Caco-2 (cell line): Measurements from ENCODE around the gene DUSP23. TPM values are rescaled to one million over a fixed set of nuclear protein-coding genes. Genes with fewer than 3 reads are reported as not detected.

Source experiments
- BruUV-seq: library from RNA; stranded (reverse); fragments of 400-500 nt; replicated peaks from 2 replicates; lab custom pipeline; 2021; lab: Mats Ljungman, UMichigan
- CTCF ChIA-PET: fragments of 300-600 bp; sonication (Branson Sonifier 250); formaldehyde crosslinking; loops from one replicate; lab custom pipeline; 2022; ENCODE audit warnings: antibody characterized with exemption; lab: Charles Lee
- POLR2A ChIA-PET: fragments of 300-600 bp; sonication (Branson Sonifier 250); formaldehyde crosslinking; loops from one replicate; lab custom pipeline; 2022; ENCODE audit warnings: antibody characterized with exemption; lab: Charles Lee
- DNase-seq, 2 experiments: peaks; one replicate each; pipeline versions ENCODE4 v3.0.0 to v3.0.0-alpha.2; 2020 to 2022
- H3K27me3 ChIP-seq: replicated peaks from 2 replicates; pipeline ENCODE4 v1.6.0; 2011; ENCODE audit warnings: low read length; ENCODE audit not compliant: control insufficient read depth, insufficient read depth
- H3K36me3 ChIP-seq: 2 replicates; pipeline ENCODE4 v1.5.1; 2011; ENCODE audit warnings: low read length; ENCODE audit not compliant: control insufficient read depth, insufficient read depth
- H3K4me1 ChIP-seq: fragments of 250-450 bp; sonication (Bioruptor Pico); 2 replicates; pipeline ENCODE4 v1.5.1; 2020; ENCODE audit warnings: mild to moderate bottlenecking
- H3K4me3 ChIP-seq: 2 replicates; pipeline ENCODE4 v1.5.1; 2011; ENCODE audit warnings: low read depth, mild to moderate bottlenecking, control low read depth, low read length
- H3K9me3 ChIP-seq: fragments of 250-450 bp; sonication (Bioruptor Pico); 2 replicates; pipeline ENCODE4 v1.5.1; 2020; ENCODE audit warnings: mild to moderate bottlenecking, moderate library complexity
- H3K27ac Mint-ChIP-seq: one replicate; pipeline ENCODE4 v1.8.0; 2022; ENCODE audit warnings: mixed read lengths; ENCODE audit not compliant: unreplicated experiment
- H3K27me3 Mint-ChIP-seq: one replicate; pipeline ENCODE4 v1.8.0; 2022; ENCODE audit warnings: mixed read lengths; ENCODE audit not compliant: insufficient read depth, unreplicated experiment
- H3K36me3 Mint-ChIP-seq: one replicate; pipeline ENCODE4 v1.8.0; 2022; ENCODE audit warnings: mild to moderate bottlenecking, mixed read lengths; ENCODE audit not compliant: insufficient read depth, unreplicated experiment
- H3K4me1 Mint-ChIP-seq: one replicate; pipeline ENCODE4 v1.8.0; 2022; ENCODE audit warnings: low read depth, mixed read lengths; ENCODE audit not compliant: unreplicated experiment
- H3K4me3 Mint-ChIP-seq: one replicate; pipeline ENCODE4 v1.8.0; 2022; ENCODE audit warnings: mild to moderate bottlenecking, moderate library complexity, mixed read lengths; ENCODE audit not compliant: unreplicated experiment
- H3K9me3 Mint-ChIP-seq: one replicate; pipeline ENCODE4 v1.8.0; 2022; ENCODE audit warnings: mixed read lengths; ENCODE audit not compliant: unreplicated experiment
- intact Hi-C: fragments of 100-400 bp; cut with micrococcal nuclease; formaldehyde crosslinking; loops from one replicate; pipeline ENCODE4 v1.10.0; 2022; ENCODE audit not compliant: unreplicated experiment
- total RNA-seq: library from RNA; stranded (reverse); gene quantifications from 2 replicates; pipeline ENCODE4 v1.2.3, GENCODE V29; 2022
- TF ChIP-seq, protein P1 (sequence below), 2 experiments: fragments of 200-600 bp in 1 of 2; IDR thresholded peaks; 1 replicate in 1 of 2; 2 replicates in 1 of 2; pipeline versions ENCODE4 v1.5.1 to v1.8.0; 2011 to 2022; ENCODE audit warnings: antibody characterized with exemption in 1 of 2, control low read depth in 1 of 2, inconsistent platforms in 1 of 2, low read depth in 1 of 2, low read length in 1 of 2, mild to moderate bottlenecking in 1 of 2, moderate library complexity in 1 of 2; ENCODE audit not compliant: insufficient read depth in 1 of 2, severe bottlenecking in 1 of 2, unreplicated experiment in 1 of 2

DUSP23 gene
- total RNA-seq, 1 experiment from 2014 or later: 44.5 TPM

DNA sequence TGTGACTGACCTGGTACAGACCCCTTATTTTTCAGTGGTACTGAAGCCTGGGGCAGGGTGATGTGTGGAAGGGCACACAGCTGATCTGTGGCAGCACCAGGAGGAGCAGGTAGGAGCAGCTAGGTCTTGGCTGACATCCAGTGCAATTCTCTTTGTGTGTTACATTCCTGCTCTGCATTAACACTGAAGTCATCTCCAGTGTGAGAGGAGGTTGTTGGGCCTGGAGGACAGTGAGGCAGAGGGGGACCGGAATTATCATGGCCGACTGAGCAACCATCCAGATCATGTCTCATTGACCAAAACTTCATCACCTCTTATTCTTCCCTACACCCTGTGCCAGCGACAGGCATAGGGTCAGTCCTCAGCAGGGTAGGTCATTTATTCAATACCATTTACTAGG is 47.4 kb downstream of the DUSP23 start:
- H3K4me3 Mint-ChIP-seq: no peak overlapping the region
- ChIA-PET POLR2A (no interaction called here), CTCF (interaction anchor here (1.4 kb wide), 1 partner anchor 38 kb away, joined by 3 read pairs; no protein-coding TSS in a partner anchor)
- no peak overlapping the region for H3K27ac Mint-ChIP-seq
- no peaks in the 10 kb centered on the region for H3K9me3 Mint-ChIP-seq
- no peaks in the 10 kb centered on the region for H3K27me3 Mint-ChIP-seq
- no peak overlapping the region for H3K4me3 ChIP-seq
- H3K36me3 ChIP-seq: no peaks in the 10 kb centered on the region
- H3K4me1 ChIP-seq: peaks cover 5% of the 10 kb centered on the region
- DNase-seq: no peak
- H3K4me1 Mint-ChIP-seq: peaks cover 15% of the 10 kb centered on the region
- H3K9me3 ChIP-seq: no peaks in the 10 kb centered on the region
- no peaks in the 10 kb centered on the region for H3K36me3 Mint-ChIP-seq
- intact Hi-C loops: no loop called here
- no peaks in the 10 kb centered on the region for H3K27me3 ChIP-seq
- TF ChIP-seq, protein P1, sequence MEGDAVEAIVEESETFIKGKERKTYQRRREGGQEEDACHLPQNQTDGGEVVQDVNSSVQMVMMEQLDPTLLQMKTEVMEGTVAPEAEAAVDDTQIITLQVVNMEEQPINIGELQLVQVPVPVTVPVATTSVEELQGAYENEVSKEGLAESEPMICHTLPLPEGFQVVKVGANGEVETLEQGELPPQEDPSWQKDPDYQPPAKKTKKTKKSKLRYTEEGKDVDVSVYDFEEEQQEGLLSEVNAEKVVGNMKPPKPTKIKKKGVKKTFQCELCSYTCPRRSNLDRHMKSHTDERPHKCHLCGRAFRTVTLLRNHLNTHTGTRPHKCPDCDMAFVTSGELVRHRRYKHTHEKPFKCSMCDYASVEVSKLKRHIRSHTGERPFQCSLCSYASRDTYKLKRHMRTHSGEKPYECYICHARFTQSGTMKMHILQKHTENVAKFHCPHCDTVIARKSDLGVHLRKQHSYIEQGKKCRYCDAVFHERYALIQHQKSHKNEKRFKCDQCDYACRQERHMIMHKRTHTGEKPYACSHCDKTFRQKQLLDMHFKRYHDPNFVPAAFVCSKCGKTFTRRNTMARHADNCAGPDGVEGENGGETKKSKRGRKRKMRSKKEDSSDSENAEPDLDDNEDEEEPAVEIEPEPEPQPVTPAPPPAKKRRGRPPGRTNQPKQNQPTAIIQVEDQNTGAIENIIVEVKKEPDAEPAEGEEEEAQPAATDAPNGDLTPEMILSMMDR (IDR thresholded peaks at IDR 0.05; ENCODE audit: insufficient read depth in 1 of 2, low read depth in 1 of 2, low read length in 1 of 2, severe bottlenecking in 1 of 2, unreplicated experiment in 1 of 2): no peak
- no TSS peak for BruUV-seq

DNA sequence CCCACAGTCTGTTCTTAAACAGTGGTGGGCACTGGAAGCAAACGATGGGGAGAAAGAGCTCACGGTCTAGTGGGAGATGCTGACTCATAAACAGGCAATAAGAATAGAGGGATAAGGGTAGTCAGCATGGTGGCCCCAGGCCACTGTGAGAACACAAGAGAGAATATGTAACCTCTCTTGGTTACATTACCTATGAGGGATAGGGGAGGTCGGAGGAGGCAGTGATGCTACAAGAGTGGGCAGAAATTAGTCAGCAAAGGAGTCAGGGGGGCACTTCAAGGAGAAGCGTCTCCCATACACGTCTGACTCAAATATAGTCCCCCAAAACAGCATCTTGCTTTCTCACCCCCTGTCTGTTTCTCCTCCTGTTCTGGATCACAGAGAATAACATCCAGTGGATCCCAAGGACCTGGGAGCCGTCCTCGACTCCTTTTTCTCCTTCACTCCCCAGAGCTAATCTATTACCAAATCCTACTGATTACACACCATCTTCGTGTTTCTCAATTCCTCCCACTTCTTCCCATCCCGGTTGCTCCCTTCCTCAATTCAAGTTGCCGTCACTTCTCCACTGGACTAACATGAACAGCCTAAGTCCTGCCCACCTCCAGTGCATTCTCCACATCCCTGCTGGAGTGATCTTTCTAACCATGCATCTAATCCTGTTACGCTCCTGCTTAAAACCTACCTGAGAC is 48.0 kb downstream of the DUSP23 start:
- no peak overlapping the region for H3K27ac Mint-ChIP-seq
- no TSS peak for BruUV-seq

DNA sequence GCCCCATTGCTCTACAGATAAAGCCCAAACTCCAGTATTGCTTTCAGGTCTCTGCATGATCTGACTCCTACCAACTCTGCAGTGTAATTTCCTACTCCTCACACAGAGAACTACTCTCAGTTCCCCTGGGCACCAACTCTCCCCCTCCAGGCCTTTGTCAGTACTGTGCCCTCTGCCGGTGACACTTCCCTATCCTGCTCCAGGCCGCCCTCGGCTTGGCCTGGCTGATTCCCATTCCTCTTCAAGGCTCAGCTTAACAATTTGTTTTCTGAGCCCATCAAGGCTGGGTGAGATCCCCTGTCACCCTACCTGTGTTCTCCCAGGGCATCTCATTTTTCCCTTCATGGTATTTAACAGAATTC is 48.5 kb downstream of the DUSP23 start:
- ChIA-PET POLR2A (no interaction called here), CTCF (interaction anchor here (1.4 kb wide), 1 partner anchor 39 kb away, joined by 3 read pairs; no protein-coding TSS in a partner anchor)
- DNase-seq: peak in 1 of 2 experiments; percentile 30
- Mint-ChIP-seq H3K27ac (no peak overlapping the region), H3K27me3 (no peaks in the 10 kb centered on the region), H3K9me3 (no peaks in the 10 kb centered on the region), H3K36me3 (no peaks in the 10 kb centered on the region), H3K4me3 (no peak overlapping the region), H3K4me1 (peaks cover 15% of the 10 kb centered on the region)
- TF ChIP-seq, protein P1 (IDR thresholded peaks at IDR 0.05; ENCODE audit: insufficient read depth in 1 of 2, low read depth in 1 of 2, low read length in 1 of 2, severe bottlenecking in 1 of 2, unreplicated experiment in 1 of 2): peak; percentile 18 to 50
- Histone ChIP-seq H3K36me3 (no peaks in the 10 kb centered on the region), H3K4me1 (peaks cover 5% of the 10 kb centered on the region; the same call in 1 of the 2 replicates), H3K27me3 (no peaks in the 10 kb centered on the region), H3K4me3 (no peak overlapping the region), H3K9me3 (no peaks in the 10 kb centered on the region)
- BruUV-seq: no TSS peak
- intact Hi-C loops: no loop called here

More for the DNA sequence above, 48.0 kb downstream of the DUSP23 start:
- no peak overlapping the region for H3K4me3 ChIP-seq
- DNase-seq: no peak
- TF ChIP-seq, protein P1 (IDR thresholded peaks at IDR 0.05; ENCODE audit: insufficient read depth in 1 of 2, low read depth in 1 of 2, low read length in 1 of 2, severe bottlenecking in 1 of 2, unreplicated experiment in 1 of 2): no peak
- no peaks in the 10 kb centered on the region for H3K36me3 Mint-ChIP-seq
- POLR2A ChIA-PET: no interaction called here
- H3K4me1 ChIP-seq: peaks cover 5% of the 10 kb centered on the region
- intact Hi-C loops: no loop called here
- CTCF ChIA-PET: interaction anchor here (1.4 kb wide), 1 partner anchor 39 kb away, joined by 3 read pairs; no protein-coding TSS in a partner anchor
- peaks cover 15% of the 10 kb centered on the region for H3K4me1 Mint-ChIP-seq
- H3K36me3 ChIP-seq: no peaks in the 10 kb centered on the region
- no peaks in the 10 kb centered on the region for H3K9me3 ChIP-seq
- no peaks in the 10 kb centered on the region for H3K27me3 ChIP-seq
- no peaks in the 10 kb centered on the region for H3K27me3 Mint-ChIP-seq
- H3K9me3 Mint-ChIP-seq: no peaks in the 10 kb centered on the region
- H3K4me3 Mint-ChIP-seq: no peak overlapping the region
